MM.1S (cell line): ENCODE results near the gene PIGU.

Experiments used
- CTCF ChIP-seq: fragments of 300-600 bp; sonication (generic); IDR thresholded peaks from 2 replicates; pipeline ENCODE4 v1.5.1; 2016; ENCODE audit warnings: antibody characterized with exemption, low read length, mixed read lengths
- EZH2phosphoT487 ChIP-seq: fragments of 300-600 bp; sonication (generic); IDR thresholded peaks from 2 replicates; pipeline ENCODE4 v1.6.1; 2018; ENCODE audit warnings: antibody characterized with exemption, low read length

GRCh38 chr20:34642009-34642408, 34.9 kb downstream of the PIGU start:
- TF ChIP-seq CTCF (no peak), EZH2phosphoT487 (no peak)
